ENCODE data around the gene NDUFS7. TPM values are rescaled to one million over a fixed set of nuclear protein-coding genes. Genes with fewer than 3 reads are reported as not detected.
"Not testable (repeated sequence)": the region's sequence is repeated elsewhere in the genome, so short reads cannot be mapped to it uniquely, and the experiment has no call there.

Gene NDUFS7
- polyA plus RNA-seq, 4 donors: 50.1 to 105 (median 55.7) TPM

DNA sequence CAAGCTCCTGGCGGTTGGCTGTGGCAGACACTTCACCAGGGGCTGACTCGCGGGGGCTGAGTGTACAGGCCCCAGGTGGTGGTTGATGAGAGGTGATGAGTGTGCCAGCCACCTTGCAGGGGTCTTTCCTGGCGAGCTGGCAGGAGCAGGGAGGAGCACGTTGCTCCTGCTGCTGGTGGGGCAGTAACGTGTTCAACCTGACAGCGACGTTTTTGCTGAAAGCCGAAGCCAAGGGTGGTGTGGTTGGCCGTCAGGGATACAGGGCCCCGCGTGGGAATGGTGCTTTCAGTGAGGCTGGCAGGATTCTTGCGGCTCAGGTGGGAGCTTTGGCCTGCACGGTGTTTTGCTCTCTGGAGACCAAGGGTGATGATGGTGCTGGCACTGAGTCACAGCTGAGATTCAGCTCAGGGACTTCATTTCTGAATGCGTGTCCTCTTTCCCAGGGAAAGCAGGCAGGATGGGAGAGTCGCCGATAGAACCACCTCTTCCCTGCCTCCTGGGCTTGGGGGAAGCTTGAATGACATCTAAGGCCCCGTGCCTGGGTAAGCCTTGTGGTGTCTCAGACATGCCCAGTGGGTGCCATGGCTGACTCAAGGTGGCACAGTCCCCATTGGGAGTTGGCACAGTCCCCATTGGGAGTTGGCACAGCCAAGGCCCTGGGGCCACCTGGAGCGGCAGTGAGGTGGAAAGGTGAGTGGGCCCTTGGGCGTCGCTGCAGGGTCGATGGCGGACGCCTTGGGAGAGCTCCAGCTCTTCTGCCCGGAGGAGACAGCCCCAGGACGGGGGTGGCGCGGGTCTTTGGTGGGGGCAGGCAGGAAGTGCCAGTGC, 32.5 kb downstream of the NDUFS7 start:
- no peak for DNase-seq (ENCODE audit: low read depth in 4 of 4, low spot score in 3 of 4)

DNA sequence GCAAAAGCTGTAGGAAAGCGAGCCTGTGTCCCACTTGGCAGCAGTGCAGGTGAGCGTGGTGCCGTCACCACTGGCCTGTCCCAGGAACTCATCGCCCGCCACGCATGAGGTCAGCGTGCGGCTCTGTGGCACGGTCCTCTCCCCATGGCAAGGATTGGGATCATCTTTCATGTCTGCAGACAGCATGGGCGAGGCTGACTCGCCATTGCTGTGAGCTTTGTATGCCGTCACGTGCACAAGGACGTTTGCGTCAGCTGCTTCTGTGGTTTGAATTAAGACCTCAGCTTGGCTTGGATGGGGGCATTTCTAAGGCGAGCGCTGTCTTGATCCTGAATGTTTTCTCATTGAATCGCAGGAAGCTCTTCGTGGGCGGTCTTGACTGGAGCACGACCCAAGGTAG, 33.4 kb downstream of the NDUFS7 start:
- no peak for DNase-seq (ENCODE audit: low read depth in 4 of 4, low spot score in 3 of 4)

DNA sequence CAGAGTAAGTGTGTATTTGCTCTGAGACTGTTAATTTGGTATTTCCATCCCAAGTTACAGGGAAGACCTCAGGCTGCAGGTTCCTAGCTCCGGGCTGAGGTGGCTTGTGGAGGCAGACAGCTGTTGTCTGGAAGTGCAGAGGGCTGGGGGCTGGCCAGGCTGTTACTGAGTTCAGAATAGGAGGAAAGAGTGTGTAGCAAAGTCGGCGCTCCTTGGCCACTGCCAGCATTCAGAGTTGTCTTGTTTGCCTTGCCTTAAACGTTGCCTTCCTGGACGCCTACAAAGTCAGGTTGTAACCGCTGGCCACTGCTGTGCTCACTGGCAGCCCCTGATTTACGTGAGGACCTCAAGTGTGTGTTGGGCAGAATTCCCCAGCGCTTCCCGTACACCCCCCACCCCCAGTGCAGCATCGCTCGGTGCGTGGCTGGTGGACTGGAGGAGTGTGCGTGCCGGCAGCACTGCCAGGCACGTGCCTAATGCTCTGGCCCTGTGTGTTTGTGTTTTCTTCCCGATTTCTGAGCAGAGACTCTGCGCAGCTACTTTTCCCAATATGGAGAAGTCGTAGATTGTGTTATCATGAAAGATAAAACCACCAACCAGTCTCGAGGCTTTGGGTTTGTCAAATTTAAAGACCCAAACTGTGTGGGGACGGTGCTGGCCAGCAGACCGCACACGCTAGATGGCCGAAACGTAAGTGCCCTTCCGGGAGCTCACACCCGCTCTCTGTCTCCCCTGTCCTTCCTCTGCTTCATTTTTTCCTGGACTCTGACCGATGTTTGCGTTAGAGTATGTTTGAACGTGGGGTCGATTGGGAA, 34.2 kb downstream of the NDUFS7 start:
- no peak for DNase-seq (ENCODE audit: low read depth in 4 of 4, low spot score in 3 of 4)

DNA sequence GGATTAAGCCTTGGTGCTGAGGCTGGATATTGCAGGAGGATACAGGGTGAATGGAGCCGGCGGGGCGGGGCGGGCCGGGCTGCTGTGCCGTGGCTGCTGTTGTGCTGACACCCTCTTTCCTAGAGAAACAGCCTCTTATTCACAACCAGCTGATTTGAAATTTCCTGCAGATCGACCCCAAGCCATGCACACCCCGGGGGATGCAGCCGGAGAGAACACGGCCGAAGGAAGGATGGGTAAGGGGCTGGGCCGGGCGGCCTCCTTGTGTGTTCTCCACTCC, 34.7 kb downstream of the NDUFS7 start:
- no peak for DNase-seq (ENCODE audit: low read depth in 4 of 4, low spot score in 3 of 4)

DNA sequence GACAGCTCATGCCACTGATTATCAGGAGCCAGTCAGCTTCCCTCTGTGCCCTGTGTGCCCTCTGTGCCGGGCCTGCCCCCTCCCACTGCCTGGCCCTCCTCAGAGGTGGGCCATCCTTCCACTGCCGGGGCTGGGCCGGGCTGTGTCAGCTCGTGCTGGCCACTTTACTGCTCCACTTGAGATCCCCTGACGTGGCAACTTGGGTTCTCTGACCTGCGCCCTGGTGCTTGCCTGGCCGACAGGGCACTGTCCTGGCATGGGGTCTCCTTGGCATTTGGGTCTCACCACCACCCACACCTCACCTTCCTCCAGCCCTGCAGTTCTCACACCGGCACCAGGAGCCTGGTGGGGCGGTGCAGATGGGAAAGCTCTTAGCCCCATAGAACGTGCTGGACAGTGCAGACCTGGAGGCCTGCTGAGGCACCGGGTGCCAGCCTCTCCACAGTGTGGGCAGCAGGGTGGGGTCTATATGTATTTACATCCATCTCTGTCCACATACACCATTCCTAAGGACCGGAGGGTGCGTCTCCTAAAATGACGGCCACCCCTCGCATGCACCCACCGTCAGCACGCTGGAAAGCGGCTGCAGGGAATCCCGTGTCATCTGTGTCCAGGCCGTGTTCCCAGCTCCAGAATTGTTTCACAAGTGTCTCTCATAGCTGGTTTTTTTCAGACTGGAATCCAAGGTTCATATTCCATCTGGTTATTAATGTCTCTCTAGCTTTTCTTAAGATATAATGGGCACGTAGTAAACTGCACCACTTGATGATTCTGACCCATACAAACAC, 35.4 kb downstream of the NDUFS7 start:
- no peak for DNase-seq (ENCODE audit: low read depth in 4 of 4, low spot score in 3 of 4)

DNA sequence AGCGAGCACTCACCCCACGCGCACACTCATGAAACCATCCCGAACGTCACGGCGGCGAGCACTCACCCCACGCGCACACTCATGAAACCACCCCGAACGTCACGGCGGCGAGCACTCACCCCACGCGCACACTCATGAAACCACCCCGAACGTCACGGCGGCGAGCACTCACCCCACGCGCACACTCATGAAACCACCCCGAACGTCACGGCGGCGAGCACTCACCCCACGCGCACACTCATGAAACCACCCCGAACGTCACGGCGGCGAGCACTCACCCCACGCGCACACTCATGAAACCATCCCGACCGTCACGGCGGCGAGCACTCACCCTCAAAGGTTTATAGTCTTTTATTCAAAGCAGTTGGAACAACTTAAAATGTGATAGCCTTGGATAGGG, 36.4 kb downstream of the NDUFS7 start:
- not testable (repeated sequence) for DNase-seq (ENCODE audit: low read depth in 4 of 4, low spot score in 3 of 4)

DNA sequence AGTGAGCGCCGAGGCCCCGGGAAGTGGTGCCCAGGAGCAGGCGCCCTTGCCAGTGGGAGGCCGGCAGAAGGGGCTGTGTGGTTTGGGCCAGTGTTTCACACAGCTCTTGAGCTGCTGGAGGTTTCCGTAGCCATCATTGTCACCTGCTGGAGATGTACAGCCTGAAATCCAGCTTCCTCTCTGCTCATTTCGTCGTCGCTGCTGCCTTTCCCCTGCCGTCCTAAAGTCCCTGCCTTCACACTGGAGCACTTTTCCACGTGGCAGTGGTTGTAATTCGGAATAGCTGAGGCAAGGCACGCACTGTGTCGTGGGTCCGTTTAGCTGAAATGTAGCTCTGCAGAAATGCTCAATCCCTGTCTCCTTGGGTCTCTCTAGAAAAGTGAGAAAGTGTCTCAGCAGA, 36.9 kb downstream of the NDUFS7 start:
- no peak for DNase-seq (ENCODE audit: low read depth in 4 of 4, low spot score in 3 of 4)

DNA sequence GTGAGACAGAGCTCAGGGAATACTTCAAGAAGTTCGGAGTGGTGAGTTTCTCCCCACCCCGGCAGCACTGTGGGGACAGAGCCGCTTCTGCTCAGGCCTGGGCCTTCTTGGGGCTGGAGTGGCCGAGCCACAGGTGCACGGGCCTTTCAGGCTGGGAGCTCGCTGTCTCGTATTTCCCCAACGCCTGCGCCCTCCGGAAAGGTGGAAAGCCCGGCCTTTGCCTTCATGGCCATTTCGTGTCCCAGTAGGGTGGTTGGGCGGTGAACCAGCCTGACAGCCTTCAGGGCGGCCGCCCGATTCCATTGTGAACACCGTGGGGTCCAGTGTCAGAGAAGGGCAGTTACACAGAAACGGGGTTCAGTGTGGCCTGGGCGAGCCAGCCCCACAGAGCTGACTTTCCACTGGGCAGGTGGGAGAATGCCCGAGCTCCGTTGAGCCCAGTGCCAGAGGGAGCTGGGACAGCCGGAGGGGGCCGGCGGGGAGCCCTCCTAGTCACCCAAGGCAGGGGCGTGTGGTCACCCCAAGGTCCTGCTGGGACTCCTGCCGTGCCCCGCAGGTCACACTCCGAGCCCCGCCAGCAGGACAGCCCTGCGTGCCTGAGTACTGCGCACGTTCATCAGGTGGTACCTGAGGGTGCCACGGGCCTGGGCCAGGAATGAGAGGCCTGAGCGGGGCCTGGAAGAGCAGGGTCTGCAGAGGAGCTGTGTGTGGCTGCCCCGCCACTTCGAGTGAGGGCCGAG, 37.7 kb downstream of the NDUFS7 start:
- DNase-seq (ENCODE audit: low read depth in 4 of 4, low spot score in 3 of 4): no peak

DNA sequence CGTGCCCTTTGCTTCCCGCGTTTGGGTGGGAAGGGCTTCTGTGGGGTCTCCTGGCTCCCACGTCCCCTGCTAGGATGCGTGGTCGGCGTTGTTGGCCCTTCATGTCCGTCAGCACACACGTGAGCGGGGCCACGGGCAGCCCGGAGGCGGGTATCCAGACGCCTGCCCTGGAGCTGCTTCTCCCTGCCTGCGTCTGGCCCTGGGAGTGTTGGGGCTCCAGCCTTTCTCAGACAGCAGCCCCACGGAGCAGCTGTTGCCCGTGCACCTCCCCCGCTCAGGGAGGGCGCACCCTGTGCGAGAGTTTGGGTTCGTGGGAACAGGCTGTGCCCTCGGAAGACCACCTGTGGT, 38.2 kb downstream of the NDUFS7 start:
- no peak for DNase-seq (ENCODE audit: low read depth in 4 of 4, low spot score in 3 of 4)

DNA sequence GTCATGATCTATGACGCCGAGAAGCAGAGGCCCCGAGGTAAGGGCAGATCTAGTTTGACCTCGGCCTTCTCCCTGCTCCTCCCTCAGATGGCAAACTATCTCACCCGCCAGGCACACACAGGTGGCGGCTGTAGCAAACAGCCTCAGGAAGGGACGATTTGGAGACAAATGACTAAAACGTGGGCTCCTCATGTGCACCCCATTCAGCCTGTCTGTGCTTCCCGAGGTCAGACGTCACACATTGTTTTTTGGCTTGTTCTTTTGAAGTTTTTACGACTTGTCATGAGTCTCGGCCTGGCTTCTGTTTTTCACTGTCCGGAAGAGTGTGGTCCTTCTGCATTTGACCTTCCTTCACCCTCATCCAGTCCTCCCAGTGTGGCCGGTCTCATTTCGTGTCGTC, 38.7 kb downstream of the NDUFS7 start:
- no peak for DNase-seq (ENCODE audit: low read depth in 4 of 4, low spot score in 3 of 4)

DNA sequence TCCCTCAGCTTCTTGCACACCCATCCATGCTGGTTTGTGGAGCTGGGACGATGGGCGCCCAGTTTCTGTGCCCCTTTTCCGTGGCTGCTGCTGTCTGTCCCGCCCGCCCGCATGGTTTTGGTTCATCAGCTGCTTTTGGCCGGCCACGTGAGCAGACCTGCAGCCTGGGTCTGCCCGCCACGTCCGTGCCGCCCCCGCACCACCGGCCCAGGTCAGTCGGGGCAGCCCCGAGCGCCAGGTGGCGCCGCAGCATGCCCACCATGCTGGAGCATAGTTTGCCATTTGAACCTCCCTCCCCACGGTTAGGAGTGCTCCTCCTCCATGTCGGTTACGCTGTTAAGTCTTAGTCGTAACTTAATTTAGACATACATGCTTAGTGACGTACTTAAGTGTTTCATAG, 39.2 kb downstream of the NDUFS7 start:
- no peak for DNase-seq (ENCODE audit: low read depth in 4 of 4, low spot score in 3 of 4)

DNA sequence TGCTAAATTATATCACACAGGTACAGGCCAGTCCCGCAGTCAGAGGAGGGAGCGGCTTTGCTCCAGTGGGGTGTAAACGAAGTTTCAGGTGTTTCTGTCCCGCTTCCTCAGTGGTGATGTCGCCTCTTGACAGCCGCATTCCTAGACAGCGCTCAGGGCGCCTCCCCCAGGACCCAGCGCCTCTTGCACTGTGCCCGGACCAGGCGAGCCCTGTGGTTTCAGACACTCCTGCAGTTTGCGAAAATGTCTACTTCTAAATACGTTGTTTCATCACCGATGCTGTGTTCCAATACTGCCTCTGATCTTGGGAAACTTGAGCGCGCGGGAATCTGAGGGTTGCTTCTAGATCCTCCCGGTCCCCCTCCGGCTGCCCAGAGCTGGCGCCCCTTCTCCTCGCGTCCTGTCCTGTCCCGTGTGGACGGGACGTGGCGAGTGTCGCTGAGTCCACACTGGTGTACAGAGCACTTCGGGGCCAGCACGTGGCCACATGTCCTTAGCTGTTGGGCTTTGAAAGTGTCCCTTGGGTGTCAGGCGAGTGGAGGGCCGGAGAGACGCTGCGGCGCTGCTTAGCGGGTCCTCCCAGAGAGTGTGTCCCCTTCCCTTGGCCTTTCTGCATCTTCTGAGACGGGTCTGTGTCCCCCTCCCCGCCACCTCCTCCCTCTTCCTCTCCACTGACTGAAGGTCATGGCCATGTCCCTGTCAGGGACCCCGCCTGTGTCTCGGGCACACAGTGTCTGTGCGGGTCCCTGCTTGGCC, 39.9 kb downstream of the NDUFS7 start:
- no peak for DNase-seq (ENCODE audit: low read depth in 4 of 4, low spot score in 3 of 4)

DNA sequence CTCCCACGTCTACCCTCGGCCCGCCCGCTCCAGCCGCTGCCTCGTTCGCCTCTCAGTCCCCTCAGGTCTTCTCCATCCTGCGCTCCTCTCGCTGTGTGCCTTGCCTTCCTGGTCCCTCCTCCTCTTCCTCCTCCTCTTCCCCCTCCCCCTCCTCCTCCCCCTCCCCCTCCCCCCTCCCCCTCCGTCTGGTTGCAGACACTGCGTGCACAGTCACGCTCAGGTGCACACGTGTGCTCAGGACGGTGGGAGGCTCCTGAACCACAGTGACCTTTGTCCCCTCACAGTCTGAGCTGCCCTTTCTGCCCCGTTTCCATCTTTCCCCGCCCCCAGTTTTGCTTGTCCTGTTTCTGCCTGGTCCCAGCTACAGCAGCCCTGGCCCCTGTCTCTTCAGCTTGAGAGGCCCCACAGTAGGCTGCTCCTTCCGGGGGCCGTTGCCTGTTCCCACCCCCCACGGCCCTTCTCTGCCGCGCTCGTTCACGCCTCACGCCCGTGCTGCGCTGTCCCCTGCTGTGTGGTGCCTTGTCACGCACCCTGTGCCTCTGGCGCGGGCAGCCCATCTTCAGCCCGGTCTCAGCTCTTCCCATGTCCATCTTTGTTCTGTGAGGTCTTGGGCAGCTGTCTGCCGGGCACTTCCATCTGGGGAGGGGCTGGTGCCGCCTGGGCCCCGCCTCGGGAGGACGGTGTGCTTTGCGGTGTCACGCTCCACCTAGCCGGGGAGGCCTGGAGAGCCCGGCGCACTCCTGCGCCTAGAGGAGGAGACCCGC, 40.7 kb downstream of the NDUFS7 start:
- no peak for DNase-seq (ENCODE audit: low read depth in 4 of 4, low spot score in 3 of 4)

DNA sequence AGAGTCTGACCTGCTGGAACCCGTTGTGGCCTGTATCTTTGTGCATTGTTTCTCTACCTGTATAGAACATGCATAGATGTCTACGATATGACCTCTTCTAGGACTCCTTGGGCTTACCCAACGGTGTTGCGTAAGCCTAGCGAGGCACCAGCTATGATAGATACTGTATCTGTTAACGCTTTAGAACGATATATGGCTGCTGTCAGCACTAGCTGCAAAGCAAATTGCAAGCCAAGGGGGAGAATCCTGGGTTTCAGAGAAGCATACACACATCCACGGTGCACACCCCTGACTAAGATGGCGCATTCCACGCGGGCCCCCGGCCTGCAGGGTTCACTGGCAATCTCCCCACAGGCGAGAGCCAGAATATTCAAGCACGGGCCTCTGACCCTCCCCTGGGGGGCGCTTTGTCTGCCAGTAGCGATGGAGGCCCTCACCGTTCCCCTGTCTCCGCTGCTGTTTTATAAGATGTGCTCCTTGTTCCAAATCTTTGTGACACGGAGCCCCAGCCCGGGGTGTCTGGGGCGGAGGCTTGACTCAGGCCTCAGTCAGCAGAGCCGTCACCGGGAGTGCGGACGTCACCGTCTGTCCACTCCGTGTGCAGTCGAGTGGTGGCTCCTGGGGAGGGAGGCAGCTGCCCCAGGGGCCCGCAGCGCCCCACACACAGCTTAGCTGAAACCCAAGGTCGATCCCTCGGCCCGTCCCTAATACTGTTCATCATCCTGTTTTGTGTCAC, 41.6 kb downstream of the NDUFS7 start:
- DNase-seq (ENCODE audit: low read depth in 4 of 4, low spot score in 3 of 4): no peak

DNA sequence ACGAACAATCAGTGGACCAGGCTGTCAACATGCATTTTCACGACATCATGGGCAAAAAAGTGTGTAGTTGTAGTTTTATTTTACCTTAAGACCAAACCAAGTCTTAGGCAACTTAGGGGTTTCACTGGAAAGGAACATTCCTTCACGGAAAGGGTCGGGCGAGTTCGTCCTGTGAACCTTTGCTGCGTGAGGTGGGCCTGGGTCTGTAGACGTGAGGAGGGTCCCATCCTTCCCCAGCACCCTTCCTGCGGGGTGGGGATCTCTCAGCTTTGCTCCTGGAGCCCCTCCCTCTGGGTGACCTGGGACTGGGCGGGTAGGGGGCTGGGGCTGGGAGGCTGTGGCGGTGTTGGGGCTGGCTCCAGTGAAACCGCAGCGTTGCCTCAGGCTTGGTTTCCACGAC, 42.2 kb downstream of the NDUFS7 start:
- DNase-seq (ENCODE audit: low read depth in 4 of 4, low spot score in 3 of 4): no peak

DNA sequence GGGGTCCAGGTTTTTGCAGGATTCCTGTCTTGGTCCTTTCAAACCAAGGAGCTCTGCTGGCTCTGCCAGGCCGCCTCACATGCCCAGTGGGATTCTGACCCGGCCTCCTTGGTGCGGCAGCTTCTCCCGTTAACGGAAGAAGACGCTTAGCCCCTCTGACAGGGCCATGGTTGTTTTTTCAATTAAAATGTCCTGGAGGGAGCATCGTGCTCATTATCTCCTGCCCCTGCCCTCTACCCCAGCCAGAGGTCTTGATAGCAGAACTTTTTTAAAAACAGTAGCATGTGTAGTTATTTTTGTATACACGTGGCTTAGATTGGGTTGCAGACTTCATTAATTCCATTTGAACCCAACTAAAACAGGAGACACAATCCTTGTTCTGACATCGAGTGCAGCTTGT, 43.0 kb downstream of the NDUFS7 start:
- DNase-seq (ENCODE audit: low read depth in 4 of 4, low spot score in 3 of 4): no peak

DNA sequence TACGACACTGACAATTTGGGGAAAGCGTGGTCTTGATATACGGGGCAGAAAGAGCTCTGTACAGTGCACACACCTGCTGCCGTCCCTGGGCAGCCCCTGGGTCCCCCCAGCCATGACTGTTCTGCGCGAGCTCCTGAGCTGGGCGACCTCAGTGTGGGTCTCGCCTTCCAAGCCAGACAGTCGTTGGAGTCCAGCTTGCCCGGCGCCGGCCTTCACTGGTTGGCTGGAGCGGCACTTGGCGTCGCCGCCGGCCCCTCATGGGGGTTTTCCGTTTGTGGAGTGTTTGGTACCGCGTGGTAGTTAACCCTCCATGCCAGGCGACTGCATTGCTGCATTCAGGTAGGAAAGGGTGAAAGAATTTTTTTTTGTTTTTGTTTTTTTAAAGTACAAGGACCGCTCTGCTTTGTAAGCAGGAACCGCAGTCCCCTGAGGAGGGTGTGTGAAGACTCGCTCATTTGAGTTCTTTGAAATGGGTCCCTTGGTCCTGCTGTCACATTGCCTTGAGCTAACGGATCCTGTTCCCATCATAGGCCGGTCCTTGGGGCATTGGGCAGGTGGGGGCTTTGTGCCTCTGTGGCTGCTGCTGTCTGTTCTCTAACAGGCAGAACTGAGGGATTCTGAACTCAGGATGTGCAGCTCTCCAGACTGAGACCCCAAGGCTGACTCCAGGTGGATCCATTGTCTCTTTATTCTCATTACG, 43.7 kb downstream of the NDUFS7 start:
- DNase-seq (ENCODE audit: low read depth in 4 of 4, low spot score in 3 of 4): no peak

DNA sequence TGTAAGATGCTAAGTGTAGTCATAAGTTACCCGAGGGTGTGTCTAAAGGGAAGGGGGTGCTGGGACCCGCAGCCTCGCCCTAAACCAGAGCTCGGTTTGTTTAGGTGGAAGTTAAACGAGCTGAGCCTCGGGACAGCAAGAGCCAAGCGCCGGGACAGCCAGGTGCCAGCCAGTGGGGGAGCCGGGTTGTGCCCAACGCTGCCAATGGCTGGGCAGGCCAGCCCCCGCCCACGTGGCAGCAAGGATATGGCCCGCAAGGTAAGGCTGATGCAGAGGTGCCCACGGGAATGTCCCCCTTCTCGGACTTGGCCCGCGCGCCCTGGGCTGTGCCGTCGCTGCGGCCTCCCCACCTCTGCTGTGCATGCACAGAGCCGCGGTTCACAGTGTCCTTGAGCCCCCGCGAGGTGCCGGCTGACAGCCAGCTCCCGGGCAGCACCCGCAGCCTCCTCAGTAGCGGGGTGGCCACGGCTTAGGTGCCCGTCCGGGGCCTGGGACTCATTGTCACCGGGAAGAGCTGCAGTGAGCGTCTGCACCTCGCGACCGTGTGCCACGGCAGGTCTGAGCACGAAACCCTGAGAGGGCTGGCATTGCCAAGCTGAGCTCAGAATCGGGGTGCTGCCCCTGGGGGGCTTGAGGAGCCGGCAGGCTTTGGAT, 45.2 kb downstream of the NDUFS7 start:
- DNase-seq (ENCODE audit: low read depth in 4 of 4, low spot score in 3 of 4): no peak
